Measurements from ENCODE around the gene NAPSA.
A peak's percentile ranks its signal among the peaks of the same experiment; 100 is the strongest.

NAPSA gene

DNA sequence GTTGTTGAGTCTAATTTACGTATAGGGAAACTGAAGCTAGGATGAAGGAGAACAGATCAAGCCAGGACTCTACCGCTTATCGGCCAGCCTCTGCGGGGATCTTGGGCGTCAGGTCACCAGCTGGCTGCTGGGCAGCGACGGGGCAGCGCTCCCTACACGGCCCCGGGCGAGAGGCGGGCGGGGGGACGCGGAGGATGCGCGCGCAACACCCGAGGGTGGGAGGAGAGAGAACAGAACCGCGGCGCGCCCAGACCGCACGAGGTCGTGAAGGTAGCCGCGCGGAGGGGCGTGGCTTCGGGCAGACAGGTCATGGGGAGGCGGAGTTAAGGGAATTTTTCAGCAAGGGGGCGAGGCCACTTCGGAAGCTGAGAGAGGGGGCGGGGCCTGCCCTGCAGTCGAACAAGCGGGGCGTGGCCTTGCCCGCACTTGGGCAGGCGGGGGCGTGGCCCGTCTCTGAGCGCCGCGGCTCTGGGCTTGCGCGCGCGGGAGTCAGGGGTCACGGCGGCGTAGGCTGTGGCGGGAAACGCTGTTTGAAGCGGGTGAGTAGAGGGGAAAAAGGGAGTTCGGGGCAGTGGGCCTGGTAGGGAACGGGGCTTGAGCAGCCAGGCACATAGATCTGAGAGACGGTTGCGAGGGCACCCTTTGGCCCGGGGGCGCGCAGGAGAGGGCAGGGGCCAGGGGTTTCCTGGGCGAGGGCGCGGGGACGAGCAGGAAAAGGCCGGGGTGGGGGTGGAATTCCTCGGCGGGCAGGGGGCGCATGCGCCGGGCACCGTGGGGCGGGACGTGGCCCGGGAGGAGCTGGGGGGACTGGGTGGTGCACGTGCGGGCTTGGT, 18.6 kb upstream of the NAPSA start, which contains the start of gene POLD1:
Gene POLD1 (plus strand): TSS at position 496 of the 833 bp plus-strand sequence. CDS start 14,505 bp downstream, outside the sequence.
- DNase-seq, result peak; percentile 99

GRCh38 chr19:50383001-50383851, 17.8 kb upstream of the NAPSA start:
- no peak for DNase-seq

DNA sequence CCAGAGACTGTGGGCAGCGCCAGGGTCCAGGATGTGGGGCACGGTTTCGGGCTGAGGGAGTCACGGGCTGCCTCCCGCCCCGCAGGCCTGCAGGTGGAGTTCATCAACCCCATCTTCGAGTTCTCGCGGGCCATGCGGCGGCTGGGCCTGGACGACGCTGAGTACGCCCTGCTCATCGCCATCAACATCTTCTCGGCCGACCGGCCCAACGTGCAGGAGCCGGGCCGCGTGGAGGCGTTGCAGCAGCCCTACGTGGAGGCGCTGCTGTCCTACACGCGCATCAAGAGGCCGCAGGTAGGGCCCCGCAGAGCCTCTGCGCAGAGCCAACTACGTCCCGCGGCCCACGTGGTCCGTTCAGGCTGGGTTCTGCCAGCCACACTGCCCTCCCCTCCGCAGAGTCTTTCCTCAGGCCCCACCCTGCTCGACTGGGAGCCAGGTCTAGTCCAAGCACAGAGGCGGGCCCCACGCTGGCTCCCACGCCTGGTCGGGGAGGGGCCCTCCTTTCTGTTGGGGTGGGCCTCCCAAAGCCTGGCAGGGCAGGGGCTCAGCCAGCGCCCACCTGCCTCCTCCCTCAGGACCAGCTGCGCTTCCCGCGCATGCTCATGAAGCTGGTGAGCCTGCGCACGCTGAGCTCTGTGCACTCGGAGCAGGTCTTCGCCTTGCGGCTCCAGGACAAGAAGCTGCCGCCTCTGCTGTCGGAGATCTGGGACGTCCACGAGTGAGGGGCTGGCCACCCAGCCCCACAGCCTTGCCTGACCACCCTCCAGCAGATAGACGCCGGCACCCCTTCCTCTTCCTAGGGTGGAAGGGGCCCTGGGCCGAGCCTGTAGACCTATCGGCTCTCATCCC, 16.7 kb upstream of the NAPSA start:
- DNase-seq, result no peak

GRCh38 chr19:50380751-50381151, 15.3 kb upstream of the NAPSA start:
- DNase-seq, result no peak

GRCh38 chr19:50380137-50380536, 14.7 kb upstream of the NAPSA start:
- DNase-seq, result no peak

- DNase-seq, result no peak
Observed at GRCh38 chr19:50379602-50380001, 14.2 kb upstream of the NAPSA start.

- no peak for DNase-seq
Observed at GRCh38 chr19:50378863-50379236, 13.4 kb upstream of the NAPSA start.

- no peak for DNase-seq
Observed at GRCh38 chr19:50378169-50378862, 12.9 kb upstream of the NAPSA start.

DNA sequence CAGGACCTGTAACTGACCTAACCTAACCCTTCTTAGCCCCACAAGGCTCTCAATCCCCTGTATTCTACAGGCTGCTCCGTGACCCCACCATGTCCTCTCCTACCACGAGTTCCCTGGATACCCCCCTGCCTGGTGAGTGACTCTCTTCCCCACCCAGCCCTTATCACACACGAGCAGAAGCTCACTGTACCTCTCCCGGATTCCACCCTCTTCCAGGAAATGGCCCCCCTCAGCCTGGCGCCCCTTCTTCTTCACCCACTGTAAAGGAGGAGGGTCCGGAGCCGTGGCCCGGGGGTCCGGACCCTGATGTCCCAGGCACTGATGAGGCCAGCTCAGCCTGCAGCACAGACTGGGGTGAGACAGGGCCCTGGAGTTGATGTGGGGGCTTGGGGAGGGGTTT, 12.1 kb upstream of the NAPSA start:
- no peak for DNase-seq

DNA sequence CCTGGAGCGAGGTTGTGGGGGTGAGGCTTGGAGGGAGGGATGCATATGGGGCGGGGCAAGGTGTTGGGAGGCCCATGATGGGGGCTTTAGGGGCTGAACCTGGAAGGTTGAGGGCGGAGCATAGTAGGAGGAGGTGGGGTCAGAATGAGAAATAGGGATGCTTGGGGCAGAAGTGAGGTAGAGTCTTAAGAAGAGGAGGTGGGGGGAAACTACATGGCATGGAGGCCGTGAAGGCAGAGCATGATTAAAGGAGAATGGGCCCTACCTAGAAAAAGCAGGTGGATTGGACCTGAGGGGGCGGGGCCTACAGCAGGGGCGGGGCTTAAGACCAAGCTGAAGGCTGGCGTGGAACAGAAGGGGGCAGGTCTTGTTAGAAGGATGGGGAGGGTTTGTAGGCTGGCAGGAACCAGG, 11.6 kb upstream of the NAPSA start:
- peak; percentile 66 for DNase-seq

GRCh38 chr19:50376166-50377050, 11.0 kb upstream of the NAPSA start, which contains the start of gene NR1H2:
TSS of gene NR1H2 (plus strand) at chr19:50376457. CDS start at chr19:50377606, 1,149 bp downstream.
- DNase-seq, result peak; percentile 97

DNA sequence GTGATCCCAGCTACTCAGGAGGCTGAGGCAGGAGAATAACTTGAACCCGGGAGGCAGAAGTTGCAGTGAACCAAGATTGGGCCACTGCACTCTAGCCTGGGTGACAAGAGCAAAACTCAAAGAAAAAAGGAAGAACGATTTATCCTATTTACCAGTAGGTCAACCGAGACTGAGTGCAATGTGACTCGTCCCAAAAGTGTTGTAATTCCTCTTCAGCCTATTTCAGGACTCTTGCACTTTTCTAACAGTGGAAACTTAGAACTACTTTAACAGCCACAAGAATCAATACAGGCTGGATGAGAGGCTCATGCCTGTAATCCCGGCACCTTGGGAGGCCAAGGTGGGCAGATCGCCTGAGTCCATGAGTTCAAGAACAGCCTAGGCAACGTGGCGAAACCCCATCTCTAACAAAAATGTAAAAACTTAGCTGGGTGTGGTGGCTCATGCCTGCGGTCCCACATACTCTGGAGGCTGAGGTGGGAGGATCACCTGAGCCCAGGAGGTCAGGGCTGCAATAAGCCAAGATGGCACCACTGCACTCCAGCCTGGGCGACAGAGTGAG, 6.6 kb upstream of the NAPSA start:
- DNase-seq, result no peak

DNA sequence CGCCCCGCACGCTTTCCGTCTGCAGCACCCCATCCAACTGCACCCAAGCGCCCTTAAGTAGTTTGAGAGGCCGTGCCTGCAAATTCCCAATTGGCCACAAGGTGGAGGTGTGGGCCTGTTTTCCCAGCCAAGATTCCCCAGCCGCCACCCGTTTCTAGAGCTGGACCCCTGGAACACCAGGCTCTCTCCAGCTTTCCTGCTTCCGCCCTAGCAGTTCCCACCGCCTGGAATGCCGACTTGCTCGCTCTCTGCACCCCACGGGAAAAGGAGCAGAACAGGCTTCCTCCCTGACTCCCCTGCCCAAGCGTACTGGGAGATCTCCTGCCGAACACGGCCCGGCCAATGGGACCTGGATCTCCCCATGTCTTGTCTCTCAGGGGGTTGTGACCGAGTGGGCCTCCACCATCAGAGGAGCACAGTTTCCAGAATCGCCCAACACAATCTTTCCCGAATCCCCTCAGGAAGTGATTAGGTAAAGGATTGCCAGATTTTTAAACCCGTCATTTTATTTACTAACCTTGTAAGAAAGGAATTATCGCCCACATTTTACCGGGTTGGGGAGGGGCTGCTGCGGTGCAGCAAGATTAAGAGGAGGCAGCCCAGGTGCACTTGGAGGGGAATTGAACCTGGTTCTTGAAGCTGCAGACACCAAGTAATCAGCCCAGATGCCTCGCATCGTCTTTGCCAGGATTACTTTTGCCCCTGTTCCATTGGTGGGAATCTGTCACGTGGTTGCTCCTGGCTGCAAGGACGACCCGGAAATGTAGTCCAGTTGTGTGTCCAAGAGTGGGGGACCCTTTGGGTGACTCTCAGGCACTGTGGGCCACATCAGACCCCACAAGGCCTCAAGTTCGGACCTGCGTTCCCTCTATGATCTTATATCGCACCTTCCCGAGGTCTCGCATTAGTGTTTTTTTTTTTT, 3.5 kb upstream of the NAPSA start:
- DNase-seq, result peak; percentile 89

GRCh38 chr19:50362656-50363424, 2.6 kb downstream of the NAPSA start:
- DNase-seq, result no peak

GRCh38 chr19:50362030-50362412, 3.4 kb downstream of the NAPSA start:
- DNase-seq, result no peak

- DNase-seq, result no peak
Observed at GRCh38 chr19:50361290-50362029, 4.0 kb downstream of the NAPSA start.

DNA sequence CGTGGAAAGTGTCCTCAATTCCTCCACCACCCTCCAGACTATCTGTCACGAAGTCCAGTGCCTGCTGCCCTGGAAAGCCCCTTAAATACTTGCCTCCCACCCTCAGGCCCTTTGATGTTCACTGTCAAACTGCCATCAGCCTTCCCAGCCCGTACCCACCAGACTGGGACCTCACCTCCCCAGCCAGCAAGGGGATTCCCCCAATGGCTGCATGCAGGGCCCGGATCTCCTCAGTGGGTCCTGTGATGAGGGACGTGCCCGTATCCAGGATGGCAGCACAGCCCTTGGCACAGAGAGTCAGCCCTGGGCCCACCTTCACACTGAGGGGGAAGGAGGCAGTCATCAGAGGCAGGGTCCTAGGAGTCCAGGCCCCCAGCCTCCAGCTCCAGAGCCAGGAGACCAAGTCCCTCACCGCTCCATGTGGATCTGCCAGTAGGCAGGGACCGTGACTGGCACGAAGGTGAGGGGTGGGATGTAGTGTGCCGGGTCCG, 6.1 kb downstream of the NAPSA start:
- no peak for DNase-seq

All from islet precursor cell (in vitro differentiated cells).